Measurements from ENCODE around the gene ROCK2. TPM values are rescaled to one million over a fixed set of nuclear protein-coding genes. Genes with fewer than 3 reads are reported as not detected.
A peak's percentile ranks its signal among the peaks of the same experiment; 100 is the strongest.

The ROCK2 gene
- total and polyA plus RNA-seq, 9 of the 15 experiments (the other 6 are each of a cell fraction or from before 2014, with no cell fraction given) = 4.9 to 30.6 (median 14.3) TPM

DNA sequence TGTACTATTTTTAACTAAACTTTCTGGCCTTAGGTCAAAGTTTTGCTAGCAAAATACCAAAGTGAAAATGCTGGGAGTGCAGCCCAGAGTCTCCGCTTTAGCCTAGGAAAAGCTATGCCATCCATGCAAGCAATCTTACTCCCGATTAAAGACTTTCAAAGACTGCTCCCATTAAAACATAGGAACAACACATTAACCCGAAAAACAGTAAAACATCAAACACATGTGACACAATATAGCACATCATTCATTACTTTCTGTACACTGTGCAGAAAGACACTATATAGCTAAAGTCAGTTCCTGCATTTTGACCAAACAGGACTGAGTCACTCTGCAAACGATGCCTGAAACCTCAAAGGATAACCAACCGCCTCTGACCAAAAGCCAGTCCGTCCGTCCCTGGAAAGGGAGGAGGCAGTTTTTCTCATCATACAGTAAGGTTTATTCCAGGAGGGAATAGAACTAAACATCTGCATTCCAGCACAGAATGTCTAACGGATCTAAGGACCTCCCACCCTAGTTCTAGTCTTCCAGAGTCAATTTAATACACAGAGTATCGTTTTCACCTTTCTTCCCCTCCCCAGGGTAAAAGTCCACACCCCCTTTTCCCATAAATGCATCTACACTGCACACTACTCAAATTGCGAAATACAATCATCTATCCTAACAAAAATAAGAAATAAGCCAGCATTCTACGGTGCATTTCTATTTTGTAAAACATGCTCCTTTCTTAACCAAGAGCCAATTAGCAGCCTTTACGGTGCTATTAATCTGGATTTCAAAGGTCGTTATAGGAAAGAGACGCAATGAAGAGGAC, 1.7 kb downstream of the ROCK2 start (continued):
- no peak for TF ChIP-seq PTRF (tag; IDR thresholded peaks at IDR 0.05)
- TF ChIP-seq GATAD2A (IDR thresholded peaks at IDR 0.05) = no peak
- no peak for TF ChIP-seq POLR3G (IDR thresholded peaks at IDR 0.05; ENCODE audit: extremely low read depth, insufficient read length, insufficient replicate concordance)
- TF ChIP-seq, protein P1, sequence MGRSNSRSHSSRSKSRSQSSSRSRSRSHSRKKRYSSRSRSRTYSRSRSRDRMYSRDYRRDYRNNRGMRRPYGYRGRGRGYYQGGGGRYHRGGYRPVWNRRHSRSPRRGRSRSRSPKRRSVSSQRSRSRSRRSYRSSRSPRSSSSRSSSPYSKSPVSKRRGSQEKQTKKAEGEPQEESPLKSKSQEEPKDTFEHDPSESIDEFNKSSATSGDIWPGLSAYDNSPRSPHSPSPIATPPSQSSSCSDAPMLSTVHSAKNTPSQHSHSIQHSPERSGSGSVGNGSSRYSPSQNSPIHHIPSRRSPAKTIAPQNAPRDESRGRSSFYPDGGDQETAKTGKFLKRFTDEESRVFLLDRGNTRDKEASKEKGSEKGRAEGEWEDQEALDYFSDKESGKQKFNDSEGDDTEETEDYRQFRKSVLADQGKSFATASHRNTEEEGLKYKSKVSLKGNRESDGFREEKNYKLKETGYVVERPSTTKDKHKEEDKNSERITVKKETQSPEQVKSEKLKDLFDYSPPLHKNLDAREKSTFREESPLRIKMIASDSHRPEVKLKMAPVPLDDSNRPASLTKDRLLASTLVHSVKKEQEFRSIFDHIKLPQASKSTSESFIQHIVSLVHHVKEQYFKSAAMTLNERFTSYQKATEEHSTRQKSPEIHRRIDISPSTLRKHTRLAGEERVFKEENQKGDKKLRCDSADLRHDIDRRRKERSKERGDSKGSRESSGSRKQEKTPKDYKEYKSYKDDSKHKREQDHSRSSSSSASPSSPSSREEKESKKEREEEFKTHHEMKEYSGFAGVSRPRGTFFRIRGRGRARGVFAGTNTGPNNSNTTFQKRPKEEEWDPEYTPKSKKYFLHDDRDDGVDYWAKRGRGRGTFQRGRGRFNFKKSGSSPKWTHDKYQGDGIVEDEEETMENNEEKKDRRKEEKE (IDR thresholded peaks at IDR 0.05; ENCODE audit: borderline replicate concordance in 1 of 2, control insufficient read depth in 1 of 2, low read depth in 2 of 2, low read length in 1 of 2) = no peak
- TF ChIP-seq, protein P2, sequence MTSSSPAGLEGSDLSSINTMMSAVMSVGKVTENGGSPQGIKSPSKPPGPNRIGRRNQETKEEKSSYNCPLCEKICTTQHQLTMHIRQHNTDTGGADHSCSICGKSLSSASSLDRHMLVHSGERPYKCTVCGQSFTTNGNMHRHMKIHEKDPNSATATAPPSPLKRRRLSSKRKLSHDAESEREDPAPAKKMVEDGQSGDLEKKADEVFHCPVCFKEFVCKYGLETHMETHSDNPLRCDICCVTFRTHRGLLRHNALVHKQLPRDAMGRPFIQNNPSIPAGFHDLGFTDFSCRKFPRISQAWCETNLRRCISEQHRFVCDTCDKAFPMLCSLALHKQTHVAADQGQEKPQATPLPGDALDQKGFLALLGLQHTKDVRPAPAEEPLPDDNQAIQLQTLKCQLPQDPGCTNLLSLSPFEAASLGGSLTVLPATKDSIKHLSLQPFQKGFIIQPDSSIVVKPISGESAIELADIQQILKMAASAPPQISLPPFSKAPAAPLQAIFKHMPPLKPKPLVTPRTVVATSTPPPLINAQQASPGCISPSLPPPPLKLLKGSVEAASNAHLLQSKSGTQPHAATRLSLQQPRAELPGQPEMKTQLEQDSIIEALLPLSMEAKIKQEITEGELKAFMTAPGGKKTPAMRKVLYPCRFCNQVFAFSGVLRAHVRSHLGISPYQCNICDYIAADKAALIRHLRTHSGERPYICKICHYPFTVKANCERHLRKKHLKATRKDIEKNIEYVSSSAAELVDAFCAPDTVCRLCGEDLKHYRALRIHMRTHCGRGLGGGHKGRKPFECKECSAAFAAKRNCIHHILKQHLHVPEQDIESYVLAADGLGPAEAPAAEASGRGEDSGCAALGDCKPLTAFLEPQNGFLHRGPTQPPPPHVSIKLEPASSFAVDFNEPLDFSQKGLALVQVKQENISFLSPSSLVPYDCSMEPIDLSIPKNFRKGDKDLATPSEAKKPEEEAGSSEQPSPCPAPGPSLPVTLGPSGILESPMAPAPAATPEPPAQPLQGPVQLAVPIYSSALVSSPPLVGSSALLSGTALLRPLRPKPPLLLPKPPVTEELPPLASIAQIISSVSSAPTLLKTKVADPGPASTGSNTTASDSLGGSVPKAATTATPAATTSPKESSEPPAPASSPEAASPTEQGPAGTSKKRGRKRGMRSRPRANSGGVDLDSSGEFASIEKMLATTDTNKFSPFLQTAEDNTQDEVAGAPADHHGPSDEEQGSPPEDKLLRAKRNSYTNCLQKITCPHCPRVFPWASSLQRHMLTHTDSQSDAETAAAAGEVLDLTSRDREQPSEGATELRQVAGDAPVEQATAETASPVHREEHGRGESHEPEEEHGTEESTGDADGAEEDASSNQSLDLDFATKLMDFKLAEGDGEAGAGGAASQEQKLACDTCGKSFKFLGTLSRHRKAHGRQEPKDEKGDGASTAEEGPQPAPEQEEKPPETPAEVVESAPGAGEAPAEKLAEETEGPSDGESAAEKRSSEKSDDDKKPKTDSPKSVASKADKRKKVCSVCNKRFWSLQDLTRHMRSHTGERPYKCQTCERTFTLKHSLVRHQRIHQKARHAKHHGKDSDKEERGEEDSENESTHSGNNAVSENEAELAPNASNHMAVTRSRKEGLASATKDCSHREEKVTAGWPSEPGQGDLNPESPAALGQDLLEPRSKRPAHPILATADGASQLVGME (CRISPR knock-in tag; IDR thresholded peaks at IDR 0.05) = no peak
- TF ChIP-seq, protein P3, sequence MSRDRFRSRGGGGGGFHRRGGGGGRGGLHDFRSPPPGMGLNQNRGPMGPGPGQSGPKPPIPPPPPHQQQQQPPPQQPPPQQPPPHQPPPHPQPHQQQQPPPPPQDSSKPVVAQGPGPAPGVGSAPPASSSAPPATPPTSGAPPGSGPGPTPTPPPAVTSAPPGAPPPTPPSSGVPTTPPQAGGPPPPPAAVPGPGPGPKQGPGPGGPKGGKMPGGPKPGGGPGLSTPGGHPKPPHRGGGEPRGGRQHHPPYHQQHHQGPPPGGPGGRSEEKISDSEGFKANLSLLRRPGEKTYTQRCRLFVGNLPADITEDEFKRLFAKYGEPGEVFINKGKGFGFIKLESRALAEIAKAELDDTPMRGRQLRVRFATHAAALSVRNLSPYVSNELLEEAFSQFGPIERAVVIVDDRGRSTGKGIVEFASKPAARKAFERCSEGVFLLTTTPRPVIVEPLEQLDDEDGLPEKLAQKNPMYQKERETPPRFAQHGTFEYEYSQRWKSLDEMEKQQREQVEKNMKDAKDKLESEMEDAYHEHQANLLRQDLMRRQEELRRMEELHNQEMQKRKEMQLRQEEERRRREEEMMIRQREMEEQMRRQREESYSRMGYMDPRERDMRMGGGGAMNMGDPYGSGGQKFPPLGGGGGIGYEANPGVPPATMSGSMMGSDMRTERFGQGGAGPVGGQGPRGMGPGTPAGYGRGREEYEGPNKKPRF (IDR thresholded peaks at IDR 0.05; ENCODE audit: low read depth, low read length) = no peak
- no peak for TF ChIP-seq RBM22 (IDR thresholded peaks at IDR 0.05; ENCODE audit: low read depth, low read length, poor library complexity, severe bottlenecking)
- peak; percentile 36; the same call in 1 of the 2 replicates for TF ChIP-seq ZSCAN32 (CRISPR knock-in tag; IDR thresholded peaks at IDR 0.05)
- no peak for TF ChIP-seq RBM14 (IDR thresholded peaks at IDR 0.05; ENCODE audit: borderline replicate concordance, insufficient read depth, low read depth, low read length)
- TF ChIP-seq ZFX (CRISPR knock-in tag; IDR thresholded peaks at IDR 0.05) = no peak
- TF ChIP-seq, protein P4, sequence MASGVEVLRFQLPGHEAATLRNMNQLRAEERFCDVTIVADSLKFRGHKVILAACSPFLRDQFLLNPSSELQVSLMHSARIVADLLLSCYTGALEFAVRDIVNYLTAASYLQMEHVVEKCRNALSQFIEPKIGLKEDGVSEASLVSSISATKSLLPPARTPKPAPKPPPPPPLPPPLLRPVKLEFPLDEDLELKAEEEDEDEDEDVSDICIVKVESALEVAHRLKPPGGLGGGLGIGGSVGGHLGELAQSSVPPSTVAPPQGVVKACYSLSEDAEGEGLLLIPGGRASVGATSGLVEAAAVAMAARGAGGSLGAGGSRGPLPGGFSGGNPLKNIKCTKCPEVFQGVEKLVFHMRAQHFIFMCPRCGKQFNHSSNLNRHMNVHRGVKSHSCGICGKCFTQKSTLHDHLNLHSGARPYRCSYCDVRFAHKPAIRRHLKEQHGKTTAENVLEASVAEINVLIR (CRISPR knock-in tag; IDR thresholded peaks at IDR 0.05) = no peak
